SH-SY5Y (cell line): ENCODE measurements around the gene TPRA1.

ENCODE experiments used
- GATA2 ChIP-seq: IDR thresholded peaks from 2 replicates; pipeline ENCODE4 v1.6.1; 2011; ENCODE audit warnings: mild to moderate bottlenecking, low read depth, low read length
- GATA3 ChIP-seq: IDR thresholded peaks from 2 replicates; pipeline ENCODE4 v1.6.1; 2011; ENCODE audit warnings: low read depth, mild to moderate bottlenecking, low read length, moderate library complexity

Gene TPRA1

GRCh38 chr3:127624063-127624462 is 33.5 kb upstream of the TPRA1 start:
- TF ChIP-seq GATA3 (no peak), GATA2 (no peak)

- TF ChIP-seq GATA3 (no peak), GATA2 (no peak)
These were observed 32.4 kb upstream of the TPRA1 start for GRCh38 chr3:127622772-127623576.

GRCh38 chr3:127622031-127622430 is 31.5 kb upstream of the TPRA1 start:
- TF ChIP-seq GATA2, result no peak
- TF ChIP-seq GATA3, result no peak

- TF ChIP-seq GATA3 (no peak), GATA2 (no peak)
These were observed 30.3 kb upstream of the TPRA1 start for GRCh38 chr3:127620637-127621375.

GRCh38 chr3:127618891-127619290 is 28.4 kb upstream of the TPRA1 start:
- no peak for TF ChIP-seq GATA3
- TF ChIP-seq GATA2, result no peak

- TF ChIP-seq GATA2, result no peak
- TF ChIP-seq GATA3, result no peak
These were observed 26.5 kb upstream of the TPRA1 start for GRCh38 chr3:127616836-127617605.

GRCh38 chr3:127615631-127616305 is 25.2 kb upstream of the TPRA1 start:
- TF ChIP-seq GATA3 (no peak), GATA2 (no peak)

GRCh38 chr3:127614928-127615589 is 24.5 kb upstream of the TPRA1 start:
- TF ChIP-seq GATA3 (no peak), GATA2 (no peak)

- no peak for TF ChIP-seq GATA3
- no peak for TF ChIP-seq GATA2
These were observed 22.9 kb upstream of the TPRA1 start for GRCh38 chr3:127613406-127613805.

GRCh38 chr3:127612966-127613365 is 22.4 kb upstream of the TPRA1 start:
- TF ChIP-seq GATA3 (no peak), GATA2 (no peak)

- no peak for TF ChIP-seq GATA3
- TF ChIP-seq GATA2, result no peak
These were observed 20.7 kb upstream of the TPRA1 start for GRCh38 chr3:127611251-127611650.

- TF ChIP-seq GATA3 (no peak), GATA2 (no peak)
These were observed 19.6 kb upstream of the TPRA1 start for GRCh38 chr3:127610105-127610504.

GRCh38 chr3:127608362-127608718 is 17.8 kb upstream of the TPRA1 start:
- TF ChIP-seq GATA2 (no peak), GATA3 (no peak)
